A549 (cell line): Measurements from ENCODE around the gene PNPLA1.

Experiments used
- EP300 ChIP-seq, 2 experiments: fragments of >200 bp; sonication (Bioruptor Twin); formaldehyde crosslinking; IDR thresholded peaks; 2 replicates in 1 of 2; 3 replicates in 1 of 2; pipeline ENCODE4 v1.6.1; 2016 to 2017
- POLR2A ChIP-seq: IDR thresholded peaks from 2 replicates; pipeline ENCODE4 v1.6.1; 2012; ENCODE audit warnings: mild to moderate bottlenecking, low read length
- TF ChIP-seq, protein P1 (sequence below): fragments of >200 bp; sonication (Bioruptor Twin); formaldehyde crosslinking; IDR thresholded peaks from 3 replicates; pipeline ENCODE4 v1.5.1; 2016

DNA sequence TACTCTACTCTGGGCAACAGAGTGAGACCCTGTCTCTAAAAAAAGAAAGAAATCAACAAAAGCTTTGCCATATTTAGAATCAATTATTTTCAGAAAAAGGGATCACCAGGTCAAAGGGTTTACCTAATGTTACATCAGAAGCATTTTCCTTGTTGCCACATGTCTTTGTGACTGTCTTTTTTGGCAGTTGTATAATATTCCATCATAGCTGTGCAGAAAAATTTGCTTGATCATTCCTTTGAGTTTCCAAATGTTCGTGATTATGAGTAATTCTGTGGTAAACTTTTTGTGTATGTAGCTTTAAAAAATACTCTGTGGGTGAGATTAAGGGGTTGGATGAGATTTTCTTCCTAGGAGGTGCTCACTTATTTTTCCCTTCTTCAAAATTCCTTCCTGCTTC is 26.4 kb downstream of the PNPLA1 start:
- TF ChIP-seq EP300 (IDR thresholded peaks at IDR 0.05) (no peak), POLR2A (no peak)
- TF ChIP-seq, protein P1, sequence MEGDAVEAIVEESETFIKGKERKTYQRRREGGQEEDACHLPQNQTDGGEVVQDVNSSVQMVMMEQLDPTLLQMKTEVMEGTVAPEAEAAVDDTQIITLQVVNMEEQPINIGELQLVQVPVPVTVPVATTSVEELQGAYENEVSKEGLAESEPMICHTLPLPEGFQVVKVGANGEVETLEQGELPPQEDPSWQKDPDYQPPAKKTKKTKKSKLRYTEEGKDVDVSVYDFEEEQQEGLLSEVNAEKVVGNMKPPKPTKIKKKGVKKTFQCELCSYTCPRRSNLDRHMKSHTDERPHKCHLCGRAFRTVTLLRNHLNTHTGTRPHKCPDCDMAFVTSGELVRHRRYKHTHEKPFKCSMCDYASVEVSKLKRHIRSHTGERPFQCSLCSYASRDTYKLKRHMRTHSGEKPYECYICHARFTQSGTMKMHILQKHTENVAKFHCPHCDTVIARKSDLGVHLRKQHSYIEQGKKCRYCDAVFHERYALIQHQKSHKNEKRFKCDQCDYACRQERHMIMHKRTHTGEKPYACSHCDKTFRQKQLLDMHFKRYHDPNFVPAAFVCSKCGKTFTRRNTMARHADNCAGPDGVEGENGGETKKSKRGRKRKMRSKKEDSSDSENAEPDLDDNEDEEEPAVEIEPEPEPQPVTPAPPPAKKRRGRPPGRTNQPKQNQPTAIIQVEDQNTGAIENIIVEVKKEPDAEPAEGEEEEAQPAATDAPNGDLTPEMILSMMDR = no peak
